Vagina (tissue), 2 donors: ENCODE results near the gene TMEM45A.

Experiments used
- CTCF ChIP-seq, 3 experiments: fragments of 450-650 bp in 2 of 3; fragments of 200-600 bp in 1 of 3; sonication (generic) in 1 of 3; IDR thresholded peaks; one replicate each; pipeline ENCODE4 v1.5.1; 2017 to 2019; ENCODE audit warnings: antibody characterized with exemption in 3 of 3, mild to moderate bottlenecking in 2 of 3, moderate library complexity in 2 of 3
- POLR2A ChIP-seq, 2 donors: fragments of 450-650 bp; IDR thresholded peaks; one replicate each; pipeline ENCODE4 v1.6.1; 2017; ENCODE audit warnings: antibody characterized with exemption in 2 of 2, mild to moderate bottlenecking in 2 of 2, moderate library complexity in 2 of 2
- POLR2AphosphoS5 ChIP-seq, 2 donors: sonication (generic); formaldehyde crosslinking; IDR thresholded peaks; one replicate each; pipeline ENCODE4 v1.9.0; 2017; ENCODE audit warnings: antibody characterized with exemption in 2 of 2, mild to moderate bottlenecking in 2 of 2, low read depth in 1 of 2; ENCODE audit not compliant: insufficient read depth in 1 of 2

- TF ChIP-seq POLR2A (IDR thresholded peaks at IDR 0.05): no peak
- TF ChIP-seq CTCF (IDR thresholded peaks at IDR 0.05): no peak
- no peak for TF ChIP-seq POLR2AphosphoS5 (IDR thresholded peaks at IDR 0.05; ENCODE audit: insufficient read depth in 1 of 2, low read depth in 1 of 2)
Measured at GRCh38 chr3:100465892-100466777, 26.3 kb upstream of the TMEM45A start.
